ENCODE data around the gene MRPL1. TPM values are rescaled to one million over a fixed set of nuclear protein-coding genes. Genes with fewer than 3 reads are reported as not detected.

The MRPL1 gene
- total and polyA plus RNA-seq, 2 of the 13 experiments (the other 11 are each of a cell fraction or from before 2014, with no cell fraction given): 23.3 to 61.5 TPM

DNA sequence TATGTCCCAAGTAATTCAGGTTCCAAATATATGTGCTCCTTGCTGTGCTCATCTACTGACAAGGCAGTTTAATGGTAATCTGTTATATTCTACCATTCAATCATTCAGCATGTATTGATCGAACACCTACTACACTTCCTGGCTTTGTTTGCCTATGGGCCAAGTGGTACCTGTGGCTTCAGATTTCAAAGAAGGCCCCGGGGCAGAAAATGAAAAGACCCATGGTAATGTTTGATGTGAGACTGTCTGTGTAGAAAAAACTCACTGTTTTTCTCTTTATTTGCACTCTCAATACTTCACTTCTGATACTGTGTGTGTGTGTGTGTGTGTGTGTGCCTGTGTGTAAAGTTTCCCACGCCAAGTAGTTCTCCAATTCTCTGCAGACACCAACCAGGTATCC, 133.4 kb downstream of the MRPL1 start (continued):
- TF ChIP-seq MEF2D (CRISPR knock-in tag; IDR thresholded peaks at IDR 0.05) (no peak), ZNF563 (CRISPR knock-in tag; IDR thresholded peaks at IDR 0.05) (no peak), ZNF556 (CRISPR knock-in tag; IDR thresholded peaks at IDR 0.05; ENCODE audit: borderline replicate concordance) (no peak), AGO2 (optimal IDR thresholded peaks at IDR 0.05; ENCODE audit: low read depth, low read length) (no peak), ZNF775 (CRISPR knock-in tag; IDR thresholded peaks at IDR 0.05; ENCODE audit: borderline replicate concordance) (no peak), MTERF4 (CRISPR knock-in tag; IDR thresholded peaks at IDR 0.05) (no peak), ZNF180 (CRISPR knock-in tag; IDR thresholded peaks at IDR 0.05; ENCODE audit: borderline replicate concordance, low read depth) (no peak), HOXD1 (CRISPR knock-in tag; IDR thresholded peaks at IDR 0.05) (no peak), ZNF777 (CRISPR knock-in tag; IDR thresholded peaks at IDR 0.05) (no peak), ZNF101 (CRISPR knock-in tag; IDR thresholded peaks at IDR 0.05; ENCODE audit: borderline replicate concordance, low read depth) (no peak), ZNF510 (CRISPR knock-in tag; IDR thresholded peaks at IDR 0.05; ENCODE audit: low read depth) (no peak), CREM (IDR thresholded peaks at IDR 0.05) (0 out of 2 replicates have a peak, but pooled peaks have one; percentile 38), CREM (CRISPR knock-in tag; IDR thresholded peaks at IDR 0.05) (no peak), SOX6 (IDR thresholded peaks at IDR 0.05) (no peak), SOX6 (CRISPR knock-in tag; IDR thresholded peaks at IDR 0.05) (peak; percentile 74; the same call in 1 of the 2 replicates), ZNF557 (CRISPR knock-in tag; IDR thresholded peaks at IDR 0.05) (no peak), ZC3H4 (CRISPR knock-in tag; IDR thresholded peaks at IDR 0.05; ENCODE audit: borderline replicate concordance) (no peak), ZFP36L2 (CRISPR knock-in tag; IDR thresholded peaks at IDR 0.05) (no peak), PHB2 (IDR thresholded peaks at IDR 0.05; ENCODE audit: partially characterized antibody) (no peak), ZBTB43 (CRISPR knock-in tag; conservative IDR thresholded peaks at IDR 0.05) (peak; percentile 86), ATF7-NPFF (CRISPR knock-in tag; IDR thresholded peaks at IDR 0.05; ENCODE audit: low read depth) (no peak), FOXA3 (CRISPR knock-in tag; IDR thresholded peaks at IDR 0.05) (peak; percentile 66)
